GM18520 (cell line): Measurements from ENCODE around the gene UBAC1.
"Not testable (repeated sequence)": the region's sequence is repeated elsewhere in the genome, so short reads cannot be mapped to it uniquely, and the experiment has no call there.

Source experiments
- ATAC-seq: cut with Tn5 transposase; IDR thresholded peaks from one replicate; pipeline ENCODE4 v1.9.1; 2021; ENCODE audit not compliant: unreplicated experiment

Gene UBAC1

DNA sequence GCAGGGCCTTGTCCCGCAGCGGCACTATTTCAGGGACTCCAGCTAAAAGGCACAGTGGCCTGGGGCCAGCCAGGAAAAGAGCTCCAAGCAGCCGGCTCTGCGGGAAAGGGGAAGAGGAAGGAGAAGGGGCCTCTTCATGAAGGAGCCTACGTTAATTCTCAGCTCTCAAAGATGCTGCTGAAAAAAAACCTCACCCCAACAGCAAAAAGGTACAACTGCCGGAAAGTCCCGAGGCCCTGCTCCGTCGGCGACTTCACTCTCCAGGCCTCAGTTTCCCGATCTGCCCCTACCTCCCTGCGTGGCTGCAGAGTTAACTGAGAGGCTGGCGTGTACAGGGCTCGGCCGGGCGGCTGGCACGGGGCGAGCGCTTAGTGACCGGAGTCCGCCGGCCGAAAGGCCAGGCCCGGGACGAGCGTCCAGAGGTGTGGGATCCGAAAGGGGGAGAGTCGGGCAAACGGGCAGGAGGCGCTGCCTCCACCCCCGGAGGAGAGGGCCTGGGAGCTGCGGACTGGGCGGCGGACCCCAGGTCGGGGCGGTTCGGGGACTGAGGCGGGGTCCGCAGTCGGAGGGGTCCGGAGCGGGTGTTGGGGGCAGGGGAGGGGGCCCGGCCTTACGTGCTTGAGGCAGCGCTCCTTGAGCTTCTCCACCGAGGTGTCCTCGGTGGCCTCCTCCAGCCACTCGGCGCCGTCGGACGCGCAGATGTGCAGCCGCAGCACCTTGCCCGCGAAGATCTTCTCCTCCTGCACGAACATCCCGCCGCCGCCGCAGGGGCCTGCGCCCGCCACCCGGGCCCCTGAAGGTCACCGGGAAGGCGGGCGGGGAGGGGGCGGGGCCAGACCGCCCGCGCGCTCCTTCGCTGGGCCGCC lies 529 bp downstream of the UBAC1 start:
- ATAC-seq, result no peak

DNA sequence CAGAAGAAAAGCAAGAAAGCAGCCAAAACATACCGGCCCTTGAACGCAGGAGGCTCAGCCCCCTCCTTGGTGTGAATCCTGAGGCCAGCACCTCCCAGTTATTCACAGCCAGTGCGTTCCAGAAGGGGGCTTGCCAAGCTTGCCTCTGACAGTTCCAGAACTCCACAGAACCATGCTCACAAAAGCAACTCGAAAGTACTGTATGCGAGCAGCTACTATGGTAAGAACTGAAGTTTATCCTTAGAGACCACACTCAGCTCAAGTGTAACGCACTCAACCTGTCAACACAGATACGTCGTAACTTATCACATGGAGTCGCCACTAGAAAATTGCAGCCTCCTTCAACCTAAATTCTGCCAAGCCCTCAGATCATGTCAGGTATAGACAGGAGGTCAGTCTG lies 1.4 kb downstream of the UBAC1 start:
- ATAC-seq, result no peak

DNA sequence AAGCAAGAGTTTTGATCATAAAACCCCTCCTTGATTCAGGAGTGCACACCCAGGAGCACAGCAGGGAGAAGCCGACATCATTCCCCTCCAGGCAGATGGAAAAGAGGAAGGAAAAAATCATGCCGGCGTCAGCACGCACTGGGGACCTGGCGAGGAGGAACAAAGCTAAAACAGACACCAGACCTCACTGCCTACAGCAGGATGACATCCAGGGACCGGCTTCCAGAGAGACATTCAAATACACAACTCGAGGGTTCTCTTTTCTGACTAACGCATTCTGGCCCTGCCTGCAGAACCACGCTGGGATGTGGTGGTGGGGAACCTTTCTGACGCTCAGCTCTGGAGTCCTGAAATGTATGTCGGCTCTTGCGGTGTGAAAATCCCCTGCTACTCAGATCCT lies 2.7 kb downstream of the UBAC1 start:
- ATAC-seq, result no peak

DNA sequence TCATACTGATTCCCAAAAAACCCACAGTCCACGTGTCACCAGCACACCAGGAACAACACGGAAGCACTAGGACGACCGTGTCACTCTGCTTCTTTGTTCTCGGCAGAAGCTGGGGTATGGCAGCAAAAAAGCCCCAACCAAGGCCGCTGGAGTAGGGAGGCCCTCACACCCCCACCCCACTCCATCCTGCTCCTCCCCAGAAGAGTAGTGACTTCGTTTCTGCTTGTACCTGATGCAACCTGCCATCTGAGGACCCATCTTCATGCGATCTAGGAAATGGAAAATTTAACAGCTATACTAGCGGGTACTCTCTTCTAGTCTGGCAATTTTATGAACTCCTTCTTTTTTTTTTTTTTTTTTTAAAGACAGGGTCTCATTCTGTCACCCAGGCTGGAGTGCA lies 3.7 kb downstream of the UBAC1 start:
- no peak for ATAC-seq

DNA sequence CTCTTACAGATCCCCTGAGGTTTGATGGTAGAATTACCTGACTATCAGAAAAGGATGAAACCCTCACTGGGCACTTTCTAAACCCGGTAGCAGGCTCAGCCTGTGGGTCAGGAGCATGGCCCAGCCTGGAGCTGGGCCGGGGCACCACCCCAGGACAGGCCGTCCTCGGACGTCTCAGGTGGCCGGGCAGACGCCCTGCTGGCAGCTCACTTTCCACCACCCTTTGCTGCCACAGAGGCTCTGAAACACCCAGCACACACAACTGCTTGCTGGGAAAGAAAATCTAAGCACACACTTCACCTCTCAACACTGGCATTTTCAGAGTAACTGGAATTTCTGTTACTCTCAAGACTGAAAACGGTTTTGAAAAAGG lies 4.4 kb downstream of the UBAC1 start:
- no peak for ATAC-seq

DNA sequence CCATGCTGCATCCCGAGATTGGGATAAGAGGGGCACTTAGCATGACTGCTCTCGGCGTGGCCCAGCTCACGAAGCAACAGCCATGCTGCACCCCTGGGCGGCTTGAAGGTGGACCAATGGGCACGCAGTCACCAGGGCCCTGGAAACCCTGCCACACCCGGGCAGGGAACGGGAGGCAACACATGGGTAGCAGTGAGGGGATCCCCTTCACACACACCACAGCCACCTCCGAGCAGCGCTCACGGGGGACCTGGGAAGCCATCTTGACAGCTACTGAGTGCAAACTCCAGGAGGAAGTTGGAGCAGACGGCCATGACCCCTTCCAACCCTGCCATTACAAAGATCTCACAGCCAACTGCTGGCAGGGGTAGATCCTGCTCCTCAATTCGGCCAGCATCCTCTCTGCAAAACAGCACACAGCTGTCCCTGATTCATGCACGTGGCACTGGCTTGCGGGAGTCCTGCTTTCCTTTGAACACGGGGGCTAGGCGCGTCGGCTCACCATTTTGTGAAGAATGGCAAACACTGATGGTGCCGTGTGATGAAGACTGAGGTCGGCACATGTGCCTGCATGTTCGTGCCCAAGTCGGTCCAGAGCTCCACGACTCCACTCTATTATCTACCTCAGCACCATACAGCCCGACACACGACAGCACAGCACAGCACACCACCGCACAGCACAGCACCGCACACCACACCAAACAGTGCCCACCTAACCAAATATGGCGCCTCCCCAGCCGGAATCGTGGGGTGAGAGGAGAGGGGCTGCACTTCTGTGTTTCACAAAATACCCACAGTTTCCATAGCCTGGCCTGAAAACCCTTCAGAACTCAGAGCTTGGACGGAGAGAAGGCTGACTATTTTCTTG lies 5.0 kb downstream of the UBAC1 start:
- ATAC-seq, result no peak

DNA sequence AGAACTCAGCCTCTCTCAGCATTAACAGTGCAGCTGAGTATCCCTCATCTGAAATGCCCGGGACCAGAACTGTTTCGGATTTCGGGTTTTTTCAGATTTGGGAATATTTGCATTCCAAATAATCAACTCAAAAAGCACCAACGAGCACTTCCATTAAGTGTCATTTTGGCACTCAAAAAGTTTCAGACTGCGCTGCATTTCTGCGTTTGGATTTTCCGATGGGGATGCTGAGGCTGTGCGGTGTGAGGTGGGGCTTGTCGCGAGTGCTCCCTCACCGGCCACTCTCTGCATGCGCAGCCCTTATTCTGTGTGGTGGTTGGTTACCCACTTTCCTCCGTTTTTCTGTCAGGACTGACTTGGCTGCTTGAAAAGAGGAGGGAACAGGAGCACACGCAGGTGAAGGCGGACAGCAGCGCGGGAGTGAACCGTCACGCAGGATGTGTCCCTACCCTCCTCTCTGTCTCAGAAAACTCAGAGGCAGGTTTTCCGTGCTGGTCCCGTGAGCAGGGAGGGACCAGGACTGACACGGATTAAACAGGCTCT lies 8.4 kb downstream of the UBAC1 start:
- ATAC-seq, result no peak

DNA sequence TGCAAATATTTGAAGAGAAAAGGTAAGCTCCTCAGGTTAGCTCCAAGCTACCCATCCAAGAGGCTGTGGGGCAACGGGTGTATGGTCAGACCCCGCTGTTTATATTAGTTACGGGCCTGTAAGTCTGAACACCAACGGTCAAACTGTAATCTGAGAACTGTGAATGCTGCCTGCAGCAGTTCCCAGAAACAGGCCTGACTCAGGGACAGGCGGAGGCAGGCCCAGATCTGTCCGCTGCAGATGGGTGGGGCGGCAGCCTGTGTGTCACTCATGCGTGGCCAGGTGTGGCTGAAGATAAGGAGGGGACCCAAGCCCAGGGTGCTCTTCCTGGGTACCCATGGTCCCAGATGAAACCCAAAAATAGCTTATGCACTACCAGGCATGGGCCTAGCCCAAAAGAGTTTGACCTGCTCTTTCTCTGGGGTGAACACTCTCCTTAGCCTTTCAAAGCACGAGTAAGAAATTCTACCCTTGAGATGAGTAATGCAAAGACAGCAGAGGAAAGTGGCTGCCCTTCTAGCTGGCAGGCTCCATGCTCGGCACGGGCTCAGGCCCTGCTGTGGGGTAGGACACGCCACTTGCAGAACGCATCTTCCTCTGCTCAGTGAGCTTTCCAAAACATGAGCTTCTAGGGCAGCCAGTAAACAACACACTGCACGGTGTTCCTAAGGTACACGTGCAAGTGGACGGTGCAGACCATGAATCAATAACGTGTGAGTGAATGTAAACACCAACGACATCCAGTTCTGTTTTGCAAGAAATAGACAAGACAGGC lies 9.1 kb downstream of the UBAC1 start:
- ATAC-seq, result no peak

DNA sequence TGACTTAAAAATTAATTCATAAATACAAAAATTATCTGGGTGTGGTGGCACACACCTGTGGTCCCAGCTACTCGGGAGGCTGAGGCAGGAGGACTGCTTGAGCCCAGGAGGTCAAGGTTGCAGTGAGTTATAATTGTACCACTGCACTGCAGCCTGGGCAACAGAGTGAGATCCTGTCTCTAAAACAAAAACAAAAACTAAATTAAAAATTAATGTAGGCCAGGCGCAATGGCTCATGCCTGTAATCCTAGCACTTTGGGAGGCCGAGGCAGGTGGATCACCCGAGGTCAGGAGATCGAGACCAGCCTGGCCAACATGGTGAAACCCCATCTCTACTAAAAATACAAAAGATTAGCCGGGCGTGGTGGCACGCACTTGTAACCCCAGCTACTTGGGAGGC lies 9.9 kb downstream of the UBAC1 start:
- not testable (repeated sequence) for ATAC-seq

DNA sequence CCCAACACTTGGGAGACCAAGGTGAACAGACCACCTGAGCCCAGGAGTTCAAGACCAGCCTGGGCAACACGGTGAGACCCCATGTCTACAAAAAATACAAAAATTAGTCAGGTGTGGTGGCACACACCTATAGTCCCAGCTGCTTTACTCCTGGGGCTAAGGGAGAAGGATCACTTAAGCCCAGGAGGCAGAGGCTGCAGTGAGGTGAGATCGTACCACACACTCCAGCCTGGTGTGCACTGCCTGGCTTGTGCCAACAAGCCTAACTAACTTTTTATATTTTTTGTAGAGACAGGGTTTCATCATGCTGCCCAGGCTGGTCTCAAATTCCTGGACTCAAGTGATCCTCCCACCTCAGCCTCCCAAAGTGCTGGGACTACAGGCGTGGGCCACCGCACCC lies 10.3 kb downstream of the UBAC1 start:
- ATAC-seq, result not testable (repeated sequence)

DNA sequence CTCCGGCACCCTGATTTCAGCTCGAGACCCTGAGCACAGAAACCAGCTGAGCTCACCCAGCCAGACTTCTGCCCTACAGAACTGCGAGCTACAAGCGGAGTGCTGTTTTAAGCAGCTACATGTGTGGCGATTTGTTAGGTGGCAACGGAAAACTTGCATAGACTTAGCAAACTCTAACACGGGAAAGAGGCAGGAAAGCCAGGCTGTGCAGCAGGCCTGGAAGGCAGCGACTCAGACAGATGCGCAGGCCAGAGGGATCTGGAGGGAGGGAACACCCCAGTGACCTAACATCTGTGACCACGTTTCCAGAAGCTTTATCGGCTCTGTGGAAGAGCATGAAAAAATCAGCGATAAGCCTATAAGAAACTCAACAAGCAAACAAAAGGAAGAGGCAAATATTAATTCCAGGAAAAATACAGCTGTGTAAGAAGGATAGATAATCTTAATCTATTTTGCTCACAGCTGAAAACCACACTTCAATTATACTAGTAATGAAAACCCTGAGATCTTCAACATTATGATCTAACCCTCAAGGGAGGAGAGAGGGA lies 11.0 kb downstream of the UBAC1 start:
- ATAC-seq, result no peak

DNA sequence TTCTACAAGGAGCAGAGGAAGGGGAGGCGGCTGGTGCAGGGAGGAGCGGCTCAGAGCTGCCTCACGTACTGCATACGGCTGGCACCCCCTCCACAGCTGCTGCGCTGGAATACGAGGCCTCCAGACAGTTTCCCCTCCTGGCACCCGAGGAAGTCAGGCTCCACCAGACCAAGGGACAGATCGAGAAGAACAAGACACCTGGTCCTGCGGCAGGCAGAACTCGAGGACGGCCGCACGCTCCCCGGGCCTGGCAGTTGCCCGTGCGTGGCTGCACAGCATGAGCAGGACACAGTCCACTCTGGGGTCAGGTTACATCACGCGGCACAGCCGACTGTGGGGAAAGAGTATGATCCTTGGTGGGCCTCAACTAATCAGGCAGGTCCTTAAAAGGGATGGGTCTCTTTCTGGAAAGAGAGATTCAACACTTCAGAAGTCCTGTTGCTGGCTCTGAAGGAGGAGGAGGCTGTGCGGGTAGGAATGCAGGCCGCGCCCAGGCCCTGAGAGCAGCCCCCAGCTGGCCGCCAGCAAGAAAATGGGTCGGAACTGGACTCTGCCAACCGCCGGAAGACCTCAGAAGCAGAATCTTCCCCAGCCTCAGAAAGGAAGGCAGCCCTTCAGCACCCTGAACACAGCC lies 11.6 kb downstream of the UBAC1 start:
- ATAC-seq, result no peak

DNA sequence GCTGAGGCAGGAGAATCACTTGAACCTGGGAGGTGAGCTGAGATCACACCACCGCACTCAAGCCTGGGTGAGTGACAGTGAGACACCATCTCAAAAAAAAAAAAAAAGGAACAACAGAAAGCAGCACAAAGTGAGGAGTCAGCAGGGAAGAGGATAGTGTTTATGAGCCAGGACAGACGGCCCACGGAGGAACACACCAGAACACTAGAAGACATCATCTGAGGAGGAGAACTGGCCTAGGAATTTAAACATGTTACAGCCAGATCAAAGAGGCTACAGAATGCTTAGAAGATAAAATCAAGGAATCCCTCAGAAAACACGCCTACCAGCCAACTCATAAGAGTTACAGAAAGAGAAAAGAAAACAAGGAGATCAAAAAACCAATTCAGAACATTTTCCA lies 12.2 kb downstream of the UBAC1 start:
- ATAC-seq, result no peak

DNA sequence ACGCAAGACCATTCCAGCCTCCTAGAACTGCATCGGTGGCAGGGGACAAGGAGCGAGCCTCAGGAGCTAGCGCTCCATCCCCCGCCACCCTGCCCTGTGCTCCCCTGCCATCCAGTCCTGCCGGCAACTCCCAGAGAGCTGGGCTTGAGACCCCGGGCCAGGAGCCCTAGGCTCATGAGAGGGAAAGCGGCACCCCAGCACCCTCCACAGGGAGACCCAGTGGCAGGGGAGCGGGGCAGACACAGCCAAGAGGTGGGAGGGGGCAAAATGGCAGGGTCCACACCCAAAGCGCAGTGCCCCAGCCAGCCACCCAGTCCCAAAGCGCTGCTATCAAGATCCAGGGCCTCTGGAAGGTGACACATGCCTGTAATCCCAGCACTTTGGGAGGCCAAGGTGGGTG lies 12.7 kb downstream of the UBAC1 start:
- ATAC-seq, result no peak

DNA sequence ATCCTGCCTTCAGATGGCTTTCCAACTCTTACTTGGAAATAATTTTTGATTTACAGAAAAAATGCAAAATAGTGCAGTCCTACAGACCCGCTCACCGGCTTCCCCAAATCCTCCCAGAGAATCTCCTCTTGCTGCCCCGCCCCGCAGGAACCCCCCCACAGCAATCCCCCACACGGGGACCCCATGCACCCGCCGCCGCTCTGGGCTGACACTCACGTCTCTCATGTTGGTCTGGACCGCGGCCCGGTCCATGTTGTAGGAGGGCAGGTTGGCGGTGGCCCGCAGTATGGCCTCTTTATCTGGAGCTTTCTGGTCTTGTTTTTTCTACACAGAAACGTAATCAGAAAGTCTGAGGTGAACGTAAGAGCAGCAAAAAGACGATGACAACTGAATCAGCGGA lies 13.6 kb downstream of the UBAC1 start:
- ATAC-seq, result no peak

DNA sequence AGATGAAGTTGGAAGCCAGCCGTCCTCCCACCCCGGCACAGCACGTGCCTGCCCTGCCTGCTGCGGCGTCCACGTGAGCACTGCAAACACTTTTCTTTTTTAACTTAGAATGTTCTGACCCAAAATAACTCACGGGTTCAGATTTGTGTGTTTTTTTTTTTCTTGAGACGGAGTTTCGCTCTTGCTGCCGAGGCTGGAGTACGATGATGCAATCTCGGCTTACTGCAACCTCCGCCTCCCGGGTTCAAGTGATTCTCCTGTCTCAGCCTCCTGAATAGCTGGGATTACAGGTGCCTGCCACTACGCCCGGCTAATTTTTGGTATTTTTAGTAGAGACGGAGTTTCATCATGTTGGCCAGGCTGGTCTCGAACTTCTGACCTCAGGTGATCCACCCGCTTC lies 14.1 kb downstream of the UBAC1 start:
- ATAC-seq, result not testable (repeated sequence)

DNA sequence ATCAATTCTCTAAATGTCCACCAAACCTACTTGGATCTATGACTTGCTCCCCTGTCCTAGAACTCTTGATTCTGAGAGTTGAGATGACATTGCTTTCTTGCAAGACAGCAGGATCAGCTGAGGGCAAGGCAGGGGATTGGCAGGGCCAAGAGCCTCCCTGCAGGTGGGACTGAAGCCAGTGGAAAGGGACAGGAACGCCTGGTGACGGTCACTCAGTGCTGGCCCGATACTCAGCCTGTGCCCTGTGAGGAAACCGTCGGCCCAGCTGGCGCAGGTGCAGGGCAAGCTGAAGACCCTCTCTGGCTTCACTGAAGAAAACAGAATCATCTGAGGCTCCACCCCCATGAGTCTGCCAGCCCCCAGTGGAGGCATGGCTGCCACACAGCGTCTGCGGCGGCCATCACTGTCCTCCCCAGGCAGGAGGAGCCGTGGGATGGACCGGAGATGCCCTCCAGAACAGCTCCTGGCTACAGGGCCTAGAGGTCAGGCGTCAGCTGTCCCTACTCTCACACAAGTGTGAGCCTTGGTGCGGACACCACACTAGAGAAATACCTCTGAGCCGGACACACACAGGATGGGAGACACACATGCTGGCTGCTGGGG lies 14.7 kb downstream of the UBAC1 start:
- ATAC-seq, result no peak

DNA sequence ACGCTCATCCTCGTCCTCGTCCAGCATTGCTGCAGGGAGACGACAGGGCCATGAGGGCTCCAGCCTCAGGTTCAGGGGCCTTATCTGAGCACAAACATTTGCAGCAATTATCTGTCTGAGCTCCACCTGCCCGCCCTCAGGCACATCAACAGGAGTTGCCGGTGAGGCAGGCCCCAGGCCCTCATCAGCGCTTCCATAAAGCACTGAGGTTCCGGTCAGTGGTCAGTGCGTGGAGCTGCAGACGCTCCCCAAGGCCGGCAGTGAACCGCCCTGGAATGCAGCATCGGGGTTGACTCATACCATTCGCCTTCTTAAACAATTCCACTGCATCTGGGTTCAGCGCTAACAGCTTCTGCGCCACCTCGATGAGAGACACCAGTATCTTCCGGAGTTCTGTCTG lies 15.2 kb downstream of the UBAC1 start:
- no peak for ATAC-seq

DNA sequence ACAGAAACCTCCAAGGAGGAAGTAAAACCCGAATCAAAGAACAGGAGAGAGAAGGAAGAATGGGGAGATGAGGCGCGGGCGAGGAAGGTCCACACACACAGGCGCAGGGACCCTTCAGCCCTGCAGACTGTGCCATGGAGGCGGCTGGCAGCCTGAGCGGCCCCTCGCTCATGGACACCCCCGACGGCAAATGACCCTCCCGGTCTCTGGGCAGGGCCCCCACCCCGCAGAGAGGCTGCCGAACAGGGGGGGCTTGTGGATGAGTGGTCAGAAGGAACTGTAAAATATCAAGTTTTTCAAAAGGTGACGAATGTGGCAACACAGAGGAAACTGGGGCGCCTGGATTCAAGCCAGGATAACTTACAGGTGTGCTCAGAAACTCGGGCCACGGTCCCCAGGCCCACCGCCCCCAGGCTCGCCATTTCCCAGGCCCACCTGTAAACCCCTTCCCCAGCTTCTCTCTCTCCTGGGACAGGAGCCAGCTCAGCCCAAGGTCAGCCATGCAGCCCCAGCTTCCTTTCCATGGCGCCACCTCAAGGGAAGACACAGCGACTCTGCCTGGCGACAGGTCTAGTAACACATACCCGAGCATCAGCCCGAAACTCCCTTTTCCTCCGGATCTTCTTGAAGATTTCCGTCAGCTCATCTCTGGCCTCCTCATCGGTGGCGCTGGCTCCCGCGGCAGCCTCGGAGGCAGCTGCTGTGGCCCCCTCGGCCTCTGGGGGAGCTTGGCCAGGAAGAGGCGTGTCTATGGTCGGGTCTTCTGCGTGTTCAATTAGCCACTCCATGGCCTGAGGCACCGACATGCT lies 16.5 kb downstream of the UBAC1 start:
- no peak for ATAC-seq
